ENCODE data around the gene PPDPF.

- TF ChIP-seq CTCF (conservative IDR thresholded peaks at IDR 0.05 in 1 of 2, IDR thresholded peaks at IDR 0.05 in 1 of 2; ENCODE audit: extremely low read depth in 1 of 2, insufficient read depth in 1 of 2, low read depth in 1 of 2, low read length in 2 of 2) (no peak), EZH2 (IDR thresholded peaks at IDR 0.05; ENCODE audit: borderline replicate concordance, low read length) (no peak)
Measured at GRCh38 chr20:63509088-63509564, 11.4 kb upstream of the PPDPF start.

All from mammary epithelial cell (primary cell).